Measurements from ENCODE around the gene OSBPL6.

The OSBPL6 gene

DNA sequence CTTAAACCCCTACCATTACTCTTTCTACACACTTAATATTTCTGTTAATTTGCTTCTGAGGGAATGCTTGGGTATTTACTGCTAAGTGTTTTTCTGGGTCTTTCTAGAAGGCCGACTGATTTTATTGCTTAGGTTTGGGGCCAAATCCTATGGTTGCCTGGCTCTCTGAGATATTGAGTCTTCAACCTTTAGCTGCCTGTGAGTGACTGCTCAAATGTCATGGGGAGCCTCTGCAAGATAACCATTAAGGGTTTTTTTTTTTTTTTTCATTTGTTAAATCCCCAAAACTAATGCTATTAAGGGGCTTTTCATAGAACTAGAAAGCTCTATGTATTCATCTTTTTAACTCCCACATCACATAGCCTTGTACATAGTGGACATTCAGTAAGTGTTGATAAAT lies 5.0 kb downstream of the OSBPL6 start:
- DNase-seq, result peak; percentile 57

DNA sequence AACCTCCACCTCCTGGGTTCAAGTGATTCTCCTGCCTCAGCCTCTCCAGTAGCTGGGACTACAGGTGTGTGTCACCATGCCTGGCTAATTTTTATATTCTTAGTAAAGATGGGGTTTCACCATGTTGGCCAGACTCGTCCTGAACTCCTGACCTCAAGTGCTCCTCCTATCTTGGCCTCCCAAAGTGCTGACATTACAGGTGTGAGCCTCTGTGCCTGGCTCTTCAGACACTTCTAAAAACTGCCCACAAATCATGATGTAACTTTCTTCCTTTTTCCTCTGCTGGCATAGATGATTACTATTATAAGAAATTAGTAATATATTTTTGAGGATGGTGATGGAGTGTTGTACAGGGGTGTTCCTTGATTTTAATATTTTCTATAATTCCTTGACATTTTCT lies 6.0 kb downstream of the OSBPL6 start:
- no peak for DNase-seq

- DNase-seq, result no peak
Observed at GRCh38 chr2:178202927-178203326, 8.6 kb downstream of the OSBPL6 start.

DNA sequence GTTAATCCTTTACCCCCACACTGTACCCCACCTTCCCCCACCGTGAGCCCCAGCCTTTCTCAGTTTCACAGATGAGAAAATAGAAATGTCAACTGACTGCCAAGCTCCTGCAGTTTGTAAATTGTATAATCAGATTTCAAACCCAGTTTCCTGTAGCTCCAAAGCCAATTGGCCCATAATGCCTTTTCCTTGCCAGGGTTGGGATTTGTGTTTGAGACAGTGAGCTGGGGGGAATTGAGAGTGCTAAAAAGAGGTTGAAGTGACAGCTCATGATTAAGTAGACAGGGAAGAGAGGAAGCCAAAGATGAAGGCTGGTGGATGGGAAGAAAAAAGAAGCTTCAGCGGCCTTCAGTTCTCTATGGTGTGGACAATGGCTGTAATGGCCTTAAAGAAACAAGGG lies 10.7 kb downstream of the OSBPL6 start:
- DNase-seq, result no peak

- DNase-seq, result no peak
Observed at GRCh38 chr2:178205853-178206521, 11.7 kb downstream of the OSBPL6 start.

DNA sequence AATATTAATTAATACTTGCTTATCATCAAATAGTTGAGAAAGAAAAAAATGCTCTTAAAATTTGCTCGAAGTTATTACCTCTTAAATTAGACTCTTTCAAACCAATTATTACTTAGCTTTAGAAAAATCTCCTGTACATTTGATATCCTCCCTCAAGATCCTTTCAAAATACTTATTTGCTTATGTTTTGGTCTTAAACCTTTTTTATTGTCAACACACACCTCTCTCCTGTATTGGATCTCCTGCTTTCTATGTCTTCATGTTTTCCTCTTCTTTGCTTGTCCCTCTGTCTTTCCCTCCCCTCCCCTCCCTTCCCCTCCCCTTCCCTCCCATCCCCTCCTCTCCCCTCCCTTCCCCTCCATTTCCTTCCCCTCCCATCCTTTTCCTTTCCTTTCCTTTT lies 14.0 kb downstream of the OSBPL6 start:
- DNase-seq, result no peak

GRCh38 chr2:178208817-178209216 lies 14.5 kb downstream of the OSBPL6 start:
- no peak for DNase-seq

- DNase-seq, result no peak
Observed at GRCh38 chr2:178211460-178211859, 17.1 kb downstream of the OSBPL6 start.

DNA sequence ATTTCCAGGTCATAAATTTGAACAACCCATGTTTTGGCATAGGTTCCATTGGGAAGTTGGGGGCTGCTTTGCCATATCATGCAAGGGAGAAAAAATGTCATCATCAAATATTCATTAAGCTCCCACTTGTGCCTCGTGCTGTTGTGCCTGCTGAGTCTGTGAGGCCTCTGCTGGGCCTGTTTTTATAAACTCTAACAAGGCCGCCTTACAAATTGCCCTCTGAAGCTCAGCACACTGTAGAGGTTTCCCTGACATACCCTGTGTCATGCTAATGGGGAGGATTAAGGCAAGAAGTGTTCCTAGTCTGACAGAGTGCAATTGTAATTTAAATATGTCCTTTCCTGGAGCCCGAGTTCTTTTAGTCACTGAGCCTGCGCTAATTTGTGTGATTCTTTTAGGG lies 17.6 kb downstream of the OSBPL6 start:
- DNase-seq, result no peak

DNA sequence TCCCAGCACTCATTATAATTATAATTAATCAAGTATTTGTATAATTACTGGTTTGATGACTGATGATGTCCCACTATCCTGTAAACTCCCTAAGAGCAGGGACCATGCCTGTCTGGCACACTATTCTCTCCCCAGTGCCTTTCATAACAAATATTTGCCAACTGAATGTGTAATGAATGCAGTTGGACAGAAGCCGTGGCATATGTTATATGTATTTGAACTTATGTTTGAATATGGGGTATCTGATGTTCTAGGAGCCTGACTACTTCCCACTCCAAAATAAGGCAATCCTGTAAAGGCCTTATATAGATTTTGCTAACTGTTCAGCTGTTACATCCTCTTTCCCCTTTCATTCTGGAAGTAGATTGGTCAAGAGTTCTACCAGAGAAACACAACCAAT lies 19.7 kb downstream of the OSBPL6 start:
- peak; percentile 72 for DNase-seq

- no peak for DNase-seq
Observed at GRCh38 chr2:178219247-178219646, 24.9 kb downstream of the OSBPL6 start.

DNA sequence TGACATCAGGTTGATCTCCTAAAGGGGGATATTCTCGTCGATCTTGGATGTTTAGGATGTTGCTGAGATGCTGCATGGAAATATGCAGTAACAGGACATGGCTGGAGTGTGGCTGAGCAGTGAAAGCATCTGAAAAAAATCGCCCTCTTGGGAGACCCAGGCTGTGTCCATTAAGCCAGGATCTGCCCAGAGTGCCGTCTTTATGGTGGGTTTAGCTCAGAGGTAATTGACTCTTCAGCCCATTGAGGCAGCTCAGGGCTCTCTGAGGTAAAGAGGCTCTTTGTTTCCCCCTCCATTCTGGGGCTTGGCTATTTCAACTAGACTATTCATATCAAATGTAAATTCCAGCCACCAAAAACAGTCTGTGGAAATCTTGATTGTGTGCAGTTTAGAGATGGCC lies 26.5 kb downstream of the OSBPL6 start:
- DNase-seq, result no peak

- no peak for DNase-seq
Observed at GRCh38 chr2:178221556-178221955, 27.2 kb downstream of the OSBPL6 start.

DNA sequence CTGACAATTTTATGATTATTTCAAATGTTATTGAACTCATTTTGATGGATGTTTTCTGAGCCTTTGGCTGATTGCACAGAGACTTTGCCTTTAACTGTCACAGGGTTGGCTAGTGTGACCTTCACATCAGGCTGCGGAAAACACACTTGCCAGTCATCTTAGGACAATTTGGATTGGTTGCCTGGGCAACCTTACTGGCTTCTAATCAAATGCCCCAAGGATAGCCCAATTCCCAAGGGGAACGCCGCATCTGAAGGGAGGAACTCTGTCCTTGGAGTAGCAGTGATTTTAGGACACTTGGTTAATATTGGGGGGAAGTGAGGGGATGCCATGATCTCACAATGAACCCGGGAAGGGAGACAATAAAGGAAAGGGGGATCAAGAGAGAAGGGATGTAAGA lies 29.5 kb downstream of the OSBPL6 start:
- peak; percentile 41 for DNase-seq

DNA sequence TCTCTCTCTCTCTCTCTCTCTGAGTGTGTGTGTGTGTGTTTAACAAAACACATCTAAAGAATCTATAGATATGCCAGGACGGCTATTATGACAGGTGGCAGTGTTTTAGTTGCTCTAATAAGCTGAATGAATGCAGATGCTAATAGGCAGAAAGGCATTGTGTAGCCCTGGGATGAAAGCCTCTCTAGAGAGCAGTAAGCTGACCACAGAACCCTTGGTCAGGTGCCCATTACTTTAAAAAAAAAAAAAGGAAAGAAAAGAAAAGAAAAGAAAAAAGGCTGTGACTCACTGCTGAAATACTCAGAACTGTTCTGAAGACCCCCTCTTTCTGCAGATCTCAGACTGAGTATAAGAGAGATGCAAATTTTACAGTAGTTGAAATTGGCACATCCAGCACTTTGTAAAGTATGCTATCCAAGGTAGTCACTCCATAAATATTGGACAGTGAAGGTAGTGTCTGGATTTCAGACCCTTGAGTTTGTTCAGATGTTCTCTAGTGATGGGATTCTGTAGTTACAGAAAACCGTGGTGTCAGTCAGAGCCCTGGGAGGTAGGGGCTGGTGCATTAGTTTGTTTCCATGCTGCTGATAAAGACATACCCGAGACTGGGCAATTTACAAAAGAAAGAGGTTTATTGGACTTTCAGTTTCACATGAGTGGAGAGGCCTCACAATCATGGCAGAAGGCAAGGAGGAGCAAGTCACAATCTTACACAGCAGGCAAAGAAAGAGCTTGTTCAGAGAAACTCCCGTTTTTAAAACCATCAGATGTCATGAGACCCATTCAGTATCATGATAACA lies 30.9 kb downstream of the OSBPL6 start:
- peak; percentile 3 for DNase-seq

DNA sequence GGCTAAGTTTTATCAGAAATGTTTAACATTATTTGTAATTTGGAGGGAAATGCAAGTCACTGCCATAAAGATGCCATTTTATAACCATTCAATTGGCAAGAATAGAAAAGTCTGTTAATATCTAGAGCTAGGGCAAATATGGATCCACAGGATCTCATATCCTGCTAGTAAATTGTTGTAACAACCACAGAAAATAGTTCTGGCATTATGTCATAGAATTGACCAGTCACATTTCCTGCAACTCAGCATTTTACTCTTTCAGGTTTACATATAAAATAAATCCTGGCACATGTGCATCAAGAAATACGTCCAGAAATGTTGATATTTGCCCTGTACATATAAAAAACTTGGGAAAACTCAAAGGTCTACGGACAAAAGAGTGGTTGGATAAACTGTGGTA lies 32.9 kb downstream of the OSBPL6 start:
- no peak for DNase-seq

GRCh38 chr2:178229927-178230326 lies 35.6 kb downstream of the OSBPL6 start:
- no peak for DNase-seq

GRCh38 chr2:178230396-178230795 lies 36.1 kb downstream of the OSBPL6 start:
- DNase-seq, result no peak

- no peak for DNase-seq
Observed at GRCh38 chr2:178233428-178233827, 39.1 kb downstream of the OSBPL6 start.

DNA sequence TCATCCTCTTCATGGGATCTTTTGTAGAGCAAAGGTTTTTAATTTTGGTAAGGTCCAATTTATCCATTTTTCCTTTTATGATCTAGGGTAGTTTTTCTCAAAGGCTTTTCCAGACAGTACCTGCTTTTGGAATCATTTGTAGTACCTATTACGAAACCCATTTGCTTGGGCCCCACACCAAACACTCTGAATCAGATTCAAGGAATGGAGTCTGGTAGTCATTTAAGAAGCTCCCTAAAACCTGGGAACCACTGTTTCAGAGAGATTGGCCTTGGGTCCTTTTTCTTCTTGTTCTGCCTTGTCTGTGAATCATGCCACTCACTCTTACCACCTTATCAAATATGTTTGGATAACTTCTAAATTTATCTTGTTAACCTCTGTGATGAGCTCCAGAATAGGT lies 40.3 kb downstream of the OSBPL6 start:
- no peak for DNase-seq

DNA sequence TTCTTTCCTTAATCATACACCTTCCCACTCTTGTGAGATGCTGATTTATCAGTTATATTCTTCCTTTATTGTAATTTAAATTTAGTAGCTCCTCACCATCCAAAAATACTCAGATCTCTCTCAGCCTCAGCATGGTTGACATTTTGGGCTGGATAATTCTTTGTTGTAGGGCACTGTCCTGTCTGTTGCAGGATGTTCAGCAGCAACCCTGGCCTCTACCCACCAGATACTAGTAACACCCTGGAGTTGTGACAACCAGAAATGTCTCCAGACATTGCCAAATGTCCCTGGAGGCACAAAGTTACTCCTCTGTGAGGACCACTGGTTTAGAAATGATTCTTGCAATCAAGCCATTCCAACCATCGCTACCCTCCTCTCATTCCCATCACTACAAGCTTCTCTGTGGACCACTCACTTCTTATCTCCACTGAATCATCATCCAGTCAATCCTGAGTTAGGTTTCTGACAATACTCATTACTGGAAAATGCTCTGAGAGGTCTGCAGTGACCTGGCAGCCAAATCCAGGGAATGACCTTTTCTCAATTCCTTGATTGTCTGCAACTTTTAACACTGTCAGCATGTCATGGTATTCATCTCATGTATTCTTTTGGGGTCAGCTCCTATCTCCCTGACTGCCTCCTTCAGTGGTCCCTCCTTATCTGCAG lies 43.3 kb downstream of the OSBPL6 start:
- no peak for DNase-seq

- no peak for DNase-seq
Observed at GRCh38 chr2:178238154-178238521, 43.8 kb downstream of the OSBPL6 start.

GRCh38 chr2:178238750-178239149 lies 44.4 kb downstream of the OSBPL6 start:
- no peak for DNase-seq

- peak; percentile 79 for DNase-seq
Observed at GRCh38 chr2:178241844-178242551, 47.7 kb downstream of the OSBPL6 start.

All from NCI-H69 (cell line).